GM06990 (cell line): ENCODE data around the gene EHD3.

ENCODE experiments used
- DNase-seq: peaks from one replicate; pipeline ENCODE4 v3.0.0-alpha.2; 2011; ENCODE audit not compliant: insufficient read length; ENCODE audit errors: extremely low read depth
- H3K27me3 ChIP-seq: replicated peaks from 2 replicates; pipeline ENCODE4 v1.6.0; 2011; ENCODE audit warnings: low read length; ENCODE audit not compliant: control insufficient read depth, insufficient read depth
- H3K36me3 ChIP-seq: 2 replicates; pipeline ENCODE4 v1.5.1; 2011; ENCODE audit warnings: low read length; ENCODE audit not compliant: control insufficient read depth, insufficient read depth
- H3K4me3 ChIP-seq: replicated peaks from 2 replicates; pipeline ENCODE4 v1.5.1; 2011; ENCODE audit warnings: low read depth, mild to moderate bottlenecking, control low read depth, low read length
- TF ChIP-seq, protein P1 (sequence below): IDR thresholded peaks from 2 replicates; pipeline ENCODE4 v1.5.1; 2011; ENCODE audit warnings: low read length, control low read depth, mild to moderate bottlenecking, inconsistent platforms; ENCODE audit not compliant: insufficient read depth, poor library complexity, severe bottlenecking

EHD3 gene

DNA sequence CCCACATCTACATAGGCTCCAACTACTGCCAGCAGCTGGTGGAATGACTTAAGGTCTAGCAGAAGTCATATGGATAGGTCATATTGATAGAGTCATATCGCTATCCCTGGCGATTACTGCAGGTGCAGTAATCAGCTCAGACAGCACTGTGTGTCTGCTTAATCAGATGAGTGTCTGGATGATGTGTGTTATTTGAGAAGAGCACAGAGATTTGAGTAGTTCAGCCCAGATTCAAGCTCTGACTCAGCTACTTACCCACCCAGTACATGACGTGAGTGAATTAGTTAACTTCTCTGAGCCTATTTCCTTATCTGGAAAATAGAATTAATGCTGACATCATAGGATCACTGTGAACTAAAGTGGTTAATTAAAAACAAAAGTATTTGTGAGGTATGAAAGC is 78.9 kb downstream of the EHD3 start:
- no peaks in the 10 kb centered on the region for H3K36me3 ChIP-seq
- no peak for DNase-seq
- TF ChIP-seq, protein P1, sequence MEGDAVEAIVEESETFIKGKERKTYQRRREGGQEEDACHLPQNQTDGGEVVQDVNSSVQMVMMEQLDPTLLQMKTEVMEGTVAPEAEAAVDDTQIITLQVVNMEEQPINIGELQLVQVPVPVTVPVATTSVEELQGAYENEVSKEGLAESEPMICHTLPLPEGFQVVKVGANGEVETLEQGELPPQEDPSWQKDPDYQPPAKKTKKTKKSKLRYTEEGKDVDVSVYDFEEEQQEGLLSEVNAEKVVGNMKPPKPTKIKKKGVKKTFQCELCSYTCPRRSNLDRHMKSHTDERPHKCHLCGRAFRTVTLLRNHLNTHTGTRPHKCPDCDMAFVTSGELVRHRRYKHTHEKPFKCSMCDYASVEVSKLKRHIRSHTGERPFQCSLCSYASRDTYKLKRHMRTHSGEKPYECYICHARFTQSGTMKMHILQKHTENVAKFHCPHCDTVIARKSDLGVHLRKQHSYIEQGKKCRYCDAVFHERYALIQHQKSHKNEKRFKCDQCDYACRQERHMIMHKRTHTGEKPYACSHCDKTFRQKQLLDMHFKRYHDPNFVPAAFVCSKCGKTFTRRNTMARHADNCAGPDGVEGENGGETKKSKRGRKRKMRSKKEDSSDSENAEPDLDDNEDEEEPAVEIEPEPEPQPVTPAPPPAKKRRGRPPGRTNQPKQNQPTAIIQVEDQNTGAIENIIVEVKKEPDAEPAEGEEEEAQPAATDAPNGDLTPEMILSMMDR, result no peak
- H3K27me3 ChIP-seq, result 0 out of 2 replicates have a peak, but pooled peaks cover 1% of the 10 kb centered on the region
- H3K4me3 ChIP-seq, result no peak overlapping the region

DNA sequence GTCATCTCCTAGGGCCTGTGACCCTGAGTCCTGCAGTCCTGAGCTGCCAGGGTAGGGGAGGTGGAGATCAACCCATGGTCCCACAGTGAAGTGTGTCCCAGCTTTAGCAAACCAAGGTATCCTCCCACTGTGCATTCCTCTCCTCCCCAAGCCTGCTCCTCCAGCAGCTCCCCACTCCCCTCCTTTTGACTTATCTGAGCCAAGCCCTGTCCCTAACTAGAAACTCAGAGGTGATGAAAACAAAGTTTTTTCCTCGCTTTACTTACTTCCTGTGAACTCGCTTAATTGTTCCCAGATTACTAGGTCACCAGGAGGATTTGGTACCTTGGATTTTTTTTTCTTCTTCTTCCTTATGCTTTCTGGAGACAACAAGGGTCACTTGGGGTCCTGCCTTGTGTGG is 80.8 kb downstream of the EHD3 start:
- Histone ChIP-seq H3K4me3 (no peak overlapping the region), H3K27me3 (0 out of 2 replicates have a peak, but pooled peaks cover 1% of the 10 kb centered on the region), H3K36me3 (no peaks in the 10 kb centered on the region)
- TF ChIP-seq, protein P1, result no peak
- DNase-seq, result no peak

DNA sequence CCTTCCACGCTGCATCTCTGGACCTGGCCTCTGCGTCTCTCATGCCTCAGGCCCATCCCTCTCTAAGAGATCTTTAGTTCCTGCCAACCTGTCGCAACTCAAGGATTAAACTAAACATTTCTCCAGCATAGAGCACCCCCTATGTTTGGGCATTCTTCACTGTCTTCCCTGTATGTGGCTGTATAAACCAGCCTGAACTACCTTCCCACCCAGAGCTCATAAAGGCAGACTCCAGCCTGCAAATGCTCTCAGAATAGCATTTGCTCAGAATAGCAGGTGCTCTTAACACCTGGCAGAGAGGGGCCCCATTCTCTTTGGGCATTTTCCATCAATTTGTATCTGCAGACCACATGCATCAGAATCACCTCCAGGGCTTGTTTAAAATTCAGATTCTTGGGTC is 83.4 kb downstream of the EHD3 start:
- TF ChIP-seq, protein P1, result peak; percentile 1
- no peaks in the 10 kb centered on the region for H3K36me3 ChIP-seq
- H3K27me3 ChIP-seq, result 0 out of 2 replicates have a peak, but pooled peaks cover 1% of the 10 kb centered on the region
- no peak overlapping the region for H3K4me3 ChIP-seq
- no peak for DNase-seq

DNA sequence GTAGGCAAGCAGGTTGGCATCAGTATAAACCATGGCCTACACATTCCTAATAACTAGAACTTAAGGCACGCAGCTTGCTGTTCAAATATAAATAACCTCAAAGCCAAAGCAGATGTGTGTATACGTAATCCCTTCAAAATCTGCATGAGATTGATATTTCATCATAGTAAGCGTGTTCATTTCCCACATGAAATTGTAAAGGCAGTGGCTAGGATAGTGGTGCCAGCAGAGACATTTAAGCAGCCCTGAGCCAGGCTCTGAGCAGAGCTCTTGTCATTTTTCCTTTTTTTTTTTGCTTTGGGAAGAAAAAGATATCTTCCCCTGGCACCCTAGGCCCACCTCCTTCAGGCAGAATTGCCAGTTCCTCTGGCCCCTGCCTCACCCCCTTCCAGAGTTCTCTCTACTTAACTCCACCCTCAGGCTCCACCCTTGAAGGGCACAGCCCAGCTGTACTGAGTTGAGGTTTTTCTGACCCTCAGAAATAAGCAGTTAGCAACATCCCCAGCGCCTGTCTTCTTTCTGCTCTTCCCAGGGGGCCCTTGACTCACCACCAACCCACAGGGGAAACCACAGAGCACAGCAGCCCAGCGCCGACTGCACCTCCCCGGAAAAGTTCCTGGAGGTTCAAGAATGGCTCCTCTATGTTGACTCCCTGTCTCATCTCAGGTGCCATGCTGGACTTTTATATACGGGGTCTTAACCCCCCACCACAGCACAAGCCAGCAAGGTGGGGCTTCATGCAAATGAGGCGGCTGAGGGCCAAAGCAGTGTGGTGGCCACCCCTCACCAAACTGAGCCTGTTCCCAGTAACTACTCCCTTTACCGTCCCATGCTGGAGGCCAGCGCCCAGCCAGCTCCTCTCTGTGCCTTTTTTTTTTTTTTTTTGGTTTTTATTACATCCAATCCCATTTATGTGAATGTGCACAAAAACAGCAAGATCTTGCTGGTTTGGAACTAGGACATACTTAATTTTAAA is 84.7 kb downstream of the EHD3 start:
- peak; percentile 49 for DNase-seq
- TF ChIP-seq, protein P1, result no peak
- Histone ChIP-seq H3K27me3 (no peaks in the 10 kb centered on the region), H3K36me3 (no peaks in the 10 kb centered on the region), H3K4me3 (no peak overlapping the region)
